Raji (cell line): Measurements from ENCODE around the gene PDK4.

Source experiments
- POLR2A ChIP-seq: IDR thresholded peaks from 2 replicates; pipeline ENCODE4 v1.6.1; 2011; ENCODE audit warnings: low read depth, low read length, control low read depth; ENCODE audit not compliant: insufficient read depth

The PDK4 gene

DNA sequence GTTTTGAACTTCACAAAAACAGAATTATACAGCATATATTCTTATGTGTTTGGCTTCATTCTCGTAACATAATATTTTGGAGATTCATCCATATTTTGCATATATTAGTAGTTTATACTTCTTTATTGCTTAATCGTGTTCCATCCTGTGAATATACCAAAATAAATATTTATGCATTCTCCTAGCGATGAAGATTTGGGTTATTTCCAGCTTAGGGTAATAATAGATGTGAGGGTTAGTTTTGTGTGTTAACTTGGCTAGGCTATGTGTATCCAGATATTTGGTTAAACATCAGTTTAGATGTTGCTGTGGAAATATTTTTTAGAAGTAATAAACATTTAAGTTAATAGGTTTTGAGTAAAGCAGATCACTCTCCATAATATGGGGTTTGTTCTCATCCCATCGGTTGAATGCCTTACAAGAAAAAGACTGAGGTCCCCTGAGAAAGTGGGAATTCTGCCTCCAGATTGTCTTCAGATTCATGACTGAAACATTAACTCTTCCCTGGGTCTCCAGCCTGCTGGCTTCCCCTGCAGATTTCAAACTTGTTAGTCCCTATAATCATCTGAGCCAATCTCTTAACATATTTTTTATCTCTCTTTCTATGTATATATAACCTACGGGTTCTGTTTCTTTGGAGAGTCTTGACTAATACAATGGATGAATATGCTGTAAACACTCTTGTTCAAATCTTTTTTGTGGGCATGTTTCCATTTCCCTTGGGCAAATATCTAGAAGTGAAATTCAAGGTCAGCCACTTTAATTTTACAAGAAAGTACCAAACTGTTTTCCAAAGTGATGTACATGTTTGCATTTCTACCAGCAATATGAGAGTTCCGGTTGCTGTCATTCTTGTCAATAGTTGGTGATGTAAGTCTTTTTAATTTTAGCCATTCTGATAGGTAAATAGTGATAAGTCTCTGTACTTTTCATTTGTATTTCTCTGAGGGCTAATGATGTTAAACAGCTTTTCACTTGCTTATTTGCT lies 48.7 kb downstream of the PDK4 start:
- TF ChIP-seq POLR2A: no peak

DNA sequence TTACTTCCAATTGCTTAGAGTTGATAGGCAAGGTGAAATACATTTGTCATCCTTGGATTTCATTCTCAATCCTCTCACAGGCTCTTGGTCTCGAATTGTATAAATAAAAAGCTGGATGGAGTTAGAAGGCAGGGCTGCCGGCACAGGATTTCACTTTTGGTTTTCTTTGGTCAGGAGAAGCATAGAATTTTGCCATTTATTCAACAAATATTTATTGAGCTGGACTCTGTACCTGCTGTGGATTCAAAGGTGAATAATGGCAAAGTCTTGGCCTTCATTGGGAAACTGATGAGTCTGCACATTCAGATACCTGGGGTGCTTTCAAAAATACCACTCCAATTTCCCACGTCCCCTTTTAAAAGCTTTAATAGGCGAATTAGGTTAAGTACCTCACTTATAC lies 49.7 kb downstream of the PDK4 start:
- no peak for TF ChIP-seq POLR2A

DNA sequence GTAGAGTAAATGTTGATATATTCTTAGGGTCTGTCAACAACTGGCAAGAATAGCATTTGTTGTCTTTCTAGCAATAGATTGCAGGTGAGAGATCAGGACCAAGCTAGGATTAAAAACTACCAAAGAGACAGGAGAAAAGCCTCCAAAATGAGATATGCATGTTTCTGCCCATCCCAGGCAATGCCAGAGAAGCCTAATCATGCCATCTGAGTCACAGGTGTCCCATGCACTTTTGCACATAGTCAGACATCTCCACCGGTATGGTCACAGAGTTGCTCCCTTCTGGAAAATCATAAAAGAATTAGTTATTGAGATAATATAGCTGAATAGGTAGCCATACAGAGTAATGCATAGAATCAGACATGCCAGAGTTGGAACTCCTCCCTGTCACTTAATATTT lies 50.6 kb downstream of the PDK4 start:
- TF ChIP-seq POLR2A: no peak

DNA sequence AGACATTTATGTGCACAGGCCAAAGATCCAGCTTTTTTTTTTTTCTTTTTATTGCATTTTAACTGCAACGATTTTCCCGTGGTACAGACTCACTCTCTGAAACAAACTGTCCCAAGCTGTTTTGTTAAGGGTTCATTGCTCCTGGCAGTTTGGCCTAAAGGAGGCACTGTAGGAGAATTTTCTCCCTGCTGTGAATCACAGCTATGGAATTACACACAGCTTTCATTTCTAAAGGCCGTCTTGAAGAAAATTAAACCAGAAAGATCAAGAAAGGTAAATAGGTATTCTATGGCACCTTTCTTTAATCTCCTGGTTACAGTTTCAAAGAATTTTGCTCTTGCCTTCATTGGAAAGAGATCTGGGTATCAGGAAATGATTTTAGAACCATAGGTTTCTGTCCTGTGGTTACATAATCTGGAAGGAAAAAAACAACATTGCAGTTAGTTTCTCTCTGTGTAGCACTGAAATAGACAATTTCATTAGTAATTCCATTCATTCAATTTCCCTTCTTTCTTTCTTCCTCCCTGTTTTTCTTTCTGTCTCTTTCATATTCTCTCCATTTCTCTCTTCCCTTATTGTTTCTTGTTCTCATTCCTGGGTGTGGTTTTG lies 51.2 kb downstream of the PDK4 start:
- TF ChIP-seq POLR2A: no peak

DNA sequence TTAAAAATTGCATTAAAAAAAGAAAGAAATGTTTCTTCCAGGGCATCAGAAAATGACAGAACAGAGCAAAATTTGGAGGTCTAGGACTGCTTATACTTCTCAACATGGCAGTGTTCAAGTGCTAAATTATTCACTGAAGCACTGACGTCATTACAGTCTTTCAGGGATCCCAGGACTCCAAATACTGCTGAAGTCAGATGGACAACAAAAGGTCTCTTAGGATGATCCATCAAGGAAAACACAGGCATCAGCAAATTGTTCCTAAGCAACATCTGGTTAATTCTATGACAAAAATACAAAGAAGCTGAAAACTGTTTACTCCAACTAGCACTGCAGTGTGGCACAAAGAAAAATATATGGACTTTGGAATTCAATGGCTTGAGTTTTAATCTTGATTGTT lies 52.1 kb downstream of the PDK4 start:
- no peak for TF ChIP-seq POLR2A

DNA sequence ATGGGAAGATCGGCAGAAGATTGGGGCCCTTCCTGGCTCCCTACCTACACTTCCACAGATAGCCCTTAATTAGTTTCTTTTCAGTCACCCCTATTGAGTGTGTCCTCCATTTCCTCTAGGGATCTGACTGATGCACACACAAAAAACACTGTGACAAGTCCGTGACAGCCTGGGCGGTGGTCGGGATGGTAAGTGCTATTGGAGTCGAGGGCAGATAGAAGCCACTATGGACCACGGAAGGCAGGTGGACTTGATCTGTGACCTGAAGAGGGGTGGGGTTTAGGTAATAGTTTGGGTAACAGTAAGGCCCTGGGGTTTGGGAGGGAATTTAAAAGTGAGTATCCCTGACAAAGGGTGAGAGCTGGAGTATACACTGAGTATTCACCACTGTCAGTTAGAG lies 53.0 kb downstream of the PDK4 start:
- TF ChIP-seq POLR2A: no peak

DNA sequence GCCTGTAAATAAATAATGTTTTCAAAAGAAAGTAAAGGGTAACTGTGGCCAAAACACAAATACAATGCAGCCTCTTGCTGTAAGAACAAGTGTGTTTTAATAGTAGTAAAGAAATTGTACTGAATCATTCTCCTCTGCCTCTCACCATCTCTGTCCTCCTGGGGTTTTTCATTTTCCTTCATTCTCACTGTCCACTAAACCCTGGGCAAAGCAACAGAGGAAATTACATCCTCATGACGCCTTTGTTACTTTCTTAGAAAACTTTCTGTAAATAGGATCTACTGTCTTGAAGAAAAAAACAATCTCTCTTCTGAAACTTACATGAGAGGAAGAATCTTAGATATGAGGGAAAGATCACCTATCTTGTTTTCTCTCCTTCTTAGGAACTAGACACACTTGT lies 56.0 kb downstream of the PDK4 start:
- no peak for TF ChIP-seq POLR2A

DNA sequence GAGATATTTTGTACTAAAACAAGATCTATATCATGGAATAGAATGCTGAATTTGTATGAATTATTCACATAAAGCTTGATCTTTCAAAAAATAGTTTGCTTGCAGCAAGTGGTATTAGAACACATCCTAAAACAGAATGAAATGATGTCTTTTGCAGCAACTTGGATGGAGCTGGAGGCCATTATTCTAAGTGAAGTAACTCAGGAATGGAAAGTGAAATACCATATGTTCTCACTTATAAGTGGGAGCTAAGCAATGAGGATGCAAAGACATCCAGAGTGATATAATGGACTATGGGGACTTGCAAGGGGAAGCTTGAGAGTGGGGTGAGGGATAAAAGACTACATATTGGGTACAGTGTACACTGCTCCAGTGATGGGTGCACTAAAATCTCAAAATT lies 56.9 kb downstream of the PDK4 start:
- TF ChIP-seq POLR2A: no peak

DNA sequence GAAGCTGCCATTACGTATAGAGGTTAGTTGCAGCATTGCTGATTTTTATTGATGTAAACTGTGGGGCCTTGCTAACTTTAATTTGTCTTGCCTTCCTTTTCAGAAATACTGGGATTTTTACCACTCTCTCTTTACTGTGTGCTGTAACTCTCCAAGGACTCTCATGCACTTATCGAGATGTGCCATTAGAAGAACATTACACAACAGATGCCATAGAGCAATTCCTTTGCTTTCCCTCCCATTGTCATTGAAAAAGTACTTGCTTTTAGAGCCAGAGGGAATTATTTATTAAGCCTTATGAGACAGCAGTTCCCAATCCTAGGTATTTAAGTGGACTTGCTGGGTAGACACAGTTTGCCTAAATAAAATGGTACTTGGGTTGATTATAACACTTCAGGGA lies 58.8 kb downstream of the PDK4 start:
- no peak for TF ChIP-seq POLR2A

DNA sequence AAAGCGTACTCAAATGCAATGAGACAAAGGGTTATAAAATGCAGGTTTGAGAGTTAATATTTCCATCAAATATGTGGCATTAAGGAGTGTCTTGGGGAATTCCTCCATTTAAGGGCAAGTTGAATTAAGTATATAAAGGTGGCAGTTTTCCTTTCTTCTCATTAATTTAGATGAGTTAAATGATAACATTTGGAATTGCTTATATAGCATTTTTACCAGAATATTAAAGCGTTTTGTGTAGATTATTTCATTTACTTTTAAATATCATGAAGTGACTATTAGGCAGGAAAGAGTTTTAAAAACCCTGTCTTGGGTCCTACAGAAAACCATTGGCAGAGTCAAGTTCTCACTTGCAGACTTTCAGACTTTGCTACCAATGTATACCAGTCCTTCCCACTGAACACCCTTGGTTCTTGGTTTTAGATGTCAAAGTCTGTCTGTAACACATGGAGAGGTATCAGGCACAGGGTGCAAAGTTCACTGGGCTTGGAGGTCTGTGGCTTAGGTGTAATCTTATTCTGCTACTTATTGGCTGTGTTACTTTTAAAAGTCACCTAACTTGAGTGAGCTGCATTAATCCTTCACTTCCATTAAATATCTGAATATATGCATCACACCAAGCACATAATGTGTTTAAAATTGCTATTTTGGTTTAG lies 59.5 kb downstream of the PDK4 start:
- TF ChIP-seq POLR2A: no peak

DNA sequence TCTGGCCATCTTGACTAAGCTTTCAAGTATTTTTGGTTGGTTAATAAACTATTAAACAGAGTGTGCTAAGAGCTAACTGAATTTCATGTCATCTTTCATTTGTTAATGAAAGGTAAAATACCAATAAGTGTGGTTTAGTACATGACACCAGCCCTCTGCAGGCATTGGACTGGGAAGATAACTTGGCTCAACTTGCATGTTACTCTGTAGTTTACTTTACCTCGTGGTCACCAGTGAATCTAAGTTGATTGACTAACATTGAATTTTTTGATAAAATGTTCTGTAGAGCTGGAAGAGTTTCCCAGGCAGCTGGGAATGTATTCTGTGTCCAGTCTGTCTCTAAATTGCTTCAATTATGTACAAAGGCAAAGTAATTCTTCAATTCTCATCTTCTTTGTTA lies 60.7 kb downstream of the PDK4 start:
- TF ChIP-seq POLR2A: no peak

DNA sequence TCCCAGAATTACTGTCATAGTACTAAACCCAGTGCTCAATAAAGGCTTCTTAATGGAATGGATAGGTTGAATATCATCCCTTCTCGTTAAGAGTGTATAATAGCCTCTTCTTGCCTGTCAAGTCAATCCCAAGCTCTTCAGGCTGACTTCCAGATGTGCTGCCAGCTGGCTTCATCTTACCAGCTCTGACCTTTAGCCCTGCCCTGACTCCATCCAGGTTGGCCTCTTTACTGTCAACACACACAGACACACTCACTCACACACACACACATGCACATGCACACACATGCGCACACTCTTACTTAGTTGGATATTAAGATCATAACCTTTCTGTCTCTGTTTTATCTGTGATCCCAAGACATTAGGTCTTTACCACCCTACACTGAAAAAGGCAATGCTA lies 61.5 kb downstream of the PDK4 start:
- no peak for TF ChIP-seq POLR2A
